PC-9 (cell line): Measurements from ENCODE around the gene TRAFD1. TPM values are rescaled to one million over a fixed set of nuclear protein-coding genes. Genes with fewer than 3 reads are reported as not detected.

Experiments
- BruUV-seq: library from RNA; stranded (reverse); fragments of 400-500 nt; replicated peaks from 2 replicates; lab custom pipeline; 2021; lab: Mats Ljungman, UMichigan
- CTCF ChIA-PET: fragments of 300-600 bp; sonication (Branson Sonifier 250); formaldehyde crosslinking; loops from one replicate; lab custom pipeline; 2022; ENCODE audit warnings: antibody characterized with exemption; lab: Charles Lee
- POLR2A ChIA-PET: fragments of 300-600 bp; sonication (Branson Sonifier 250); formaldehyde crosslinking; loops from one replicate; lab custom pipeline; 2022; ENCODE audit warnings: antibody characterized with exemption; ENCODE audit not compliant: unreplicated experiment; lab: Charles Lee
- DNase-seq, 2 experiments: peaks; one replicate each; pipeline versions ENCODE4 v3.0.0 to v3.0.0-alpha.2; 2015 to 2022; ENCODE audit warnings: mixed read lengths in 1 of 2
- H2AFZ ChIP-seq: fragments of 200-600 bp; sonication (generic); 2 replicates; pipeline ENCODE4 v1.8.1; 2017; ENCODE audit warnings: antibody characterized with exemption
- H3F3A ChIP-seq: fragments of 200-600 bp; sonication (generic); 2 replicates; pipeline ENCODE4 v1.8.1; 2017; ENCODE audit warnings: antibody characterized with exemption, mild to moderate bottlenecking, low read depth; ENCODE audit not compliant: insufficient read depth
- H3K27ac ChIP-seq: fragments of 200-600 bp; sonication (generic); 2 replicates; pipeline ENCODE4 v1.6.1; 2016; ENCODE audit warnings: mixed run types
- H3K27me3 ChIP-seq: fragments of 200-600 bp; sonication (generic); 2 replicates; pipeline ENCODE4 v1.6.1; 2016; ENCODE audit warnings: low read depth, mixed run types; ENCODE audit not compliant: insufficient read depth
- H3K36me3 ChIP-seq: fragments of 200-600 bp; sonication (generic); 2 replicates; pipeline ENCODE4 v1.6.1; 2016; ENCODE audit warnings: low read depth, mixed run types
- H3K4me1 ChIP-seq: fragments of 200-600 bp; sonication (generic); replicated peaks from 2 replicates; pipeline ENCODE4 v1.6.1; 2016; ENCODE audit warnings: mixed run types; ENCODE audit not compliant: insufficient read depth
- H3K4me2 ChIP-seq: fragments of 200-600 bp; sonication (generic); 2 replicates; pipeline ENCODE4 v1.6.1; 2017; ENCODE audit warnings: mixed run types
- H3K4me3 ChIP-seq: fragments of 200-600 bp; sonication (generic); 2 replicates; pipeline ENCODE4 v1.6.1; 2016; ENCODE audit warnings: mixed run types
- H3K79me2 ChIP-seq: fragments of 200-600 bp; sonication (generic); 2 replicates; pipeline ENCODE4 v1.6.1; 2017; ENCODE audit warnings: low read depth, mixed run types
- H3K9me2 ChIP-seq: fragments of 200-600 bp; sonication (generic); 2 replicates; pipeline ENCODE4 v1.8.1; 2017; ENCODE audit warnings: mild to moderate bottlenecking; ENCODE audit not compliant: insufficient read depth
- H3K9me3 ChIP-seq: fragments of 200-600 bp; sonication (generic); 2 replicates; pipeline ENCODE4 v1.8.1; 2016; ENCODE audit warnings: low read depth; ENCODE audit not compliant: insufficient read depth
- H4K20me1 ChIP-seq: fragments of 200-600 bp; sonication (generic); 2 replicates; pipeline ENCODE4 v1.8.1; 2017; ENCODE audit not compliant: insufficient read depth
- CTCF ChIP-seq: fragments of 200-600 bp; sonication (generic); conservative IDR thresholded peaks from 2 replicates; pipeline ENCODE4 v1.6.1; 2017; ENCODE audit warnings: mixed run types, antibody characterized with exemption, mild to moderate bottlenecking, moderate library complexity
- EZH2 ChIP-seq: fragments of 200-600 bp; sonication (generic); IDR thresholded peaks from 2 replicates; pipeline ENCODE4 v1.8.0; 2017; ENCODE audit warnings: antibody characterized with exemption, low read depth
- intact Hi-C: fragments of 100-400 bp; cut with micrococcal nuclease; formaldehyde crosslinking; loops from one replicate; pipeline ENCODE4 v1.10.0; 2022; ENCODE audit not compliant: unreplicated experiment
- total RNA-seq: library from RNA; stranded (reverse); gene quantifications from 2 replicates; pipeline ENCODE4 v1.2.3, GENCODE V29; 2021

TRAFD1 gene
- total RNA-seq, 1 experiment from 2014 or later, result 38.7 TPM

GRCh38 chr12:112191840-112192321 is 66.5 kb downstream of the TRAFD1 start:
- TF ChIP-seq EZH2 (no peak), CTCF (no peak)
- no peak overlapping the region for H2AFZ ChIP-seq
- BruUV-seq, result no TSS peak
- no peak overlapping the region for H3K4me2 ChIP-seq
- no peaks in the 10 kb centered on the region for H3K27me3 ChIP-seq
- H3K79me2 ChIP-seq, result no peaks in the 10 kb centered on the region
- H3K9me2 ChIP-seq, result no peaks in the 10 kb centered on the region
- no peaks in the 10 kb centered on the region for H3K9me3 ChIP-seq
- H3K4me1 ChIP-seq, result no peaks in the 10 kb centered on the region
- no peak overlapping the region for H3K27ac ChIP-seq
- POLR2A ChIA-PET, result no interaction called here
- H3K4me3 ChIP-seq, result no peak overlapping the region
- intact Hi-C loops, result no loop called here
- no peaks in the 10 kb centered on the region for H3K36me3 ChIP-seq
- H3F3A ChIP-seq, result no peaks in the 10 kb centered on the region
- no peak for DNase-seq
- CTCF ChIA-PET, result no interaction called here
- no peaks in the 10 kb centered on the region for H4K20me1 ChIP-seq

DNA sequence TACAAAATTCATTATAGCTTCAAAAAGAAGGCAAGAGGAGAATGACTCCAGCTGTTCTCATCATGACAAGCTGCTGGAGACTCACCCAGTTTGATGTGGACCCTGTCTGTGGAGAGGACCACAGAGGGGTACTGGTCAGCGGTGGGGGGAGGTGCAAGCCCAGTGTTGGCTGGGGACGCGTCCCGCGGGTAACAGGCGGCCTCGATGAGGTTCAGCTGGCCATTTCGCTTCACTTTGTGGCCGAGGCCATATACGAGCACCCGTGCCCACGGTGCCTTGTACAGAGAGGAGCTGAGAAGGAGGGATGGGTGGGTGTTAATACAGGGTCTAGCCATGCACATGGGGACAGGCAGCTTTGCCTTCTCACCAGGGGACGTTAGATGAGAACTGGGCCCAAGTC is 67.1 kb downstream of the TRAFD1 start:
- H3K9me2 ChIP-seq, result no peaks in the 10 kb centered on the region
- H3K4me3 ChIP-seq, result no peak overlapping the region
- BruUV-seq, result no TSS peak
- intact Hi-C loops, result no loop called here
- no peaks in the 10 kb centered on the region for H3K79me2 ChIP-seq
- no peaks in the 10 kb centered on the region for H3K27me3 ChIP-seq
- no peak overlapping the region for H3K4me2 ChIP-seq
- TF ChIP-seq EZH2 (no peak), CTCF (no peak)
- CTCF ChIA-PET, result no interaction called here
- POLR2A ChIA-PET, result no interaction called here
- no peak for DNase-seq
- no peaks in the 10 kb centered on the region for H3F3A ChIP-seq
- no peak overlapping the region for H3K27ac ChIP-seq
- H3K4me1 ChIP-seq, result no peaks in the 10 kb centered on the region
- H3K36me3 ChIP-seq, result no peaks in the 10 kb centered on the region
- H3K9me3 ChIP-seq, result no peaks in the 10 kb centered on the region
- H2AFZ ChIP-seq, result no peak overlapping the region
- no peaks in the 10 kb centered on the region for H4K20me1 ChIP-seq

- intact Hi-C loops, result no loop called here
- ChIA-PET POLR2A (no interaction called here), CTCF (interaction anchor here (0.8 kb wide), 1 partner anchor 153 kb away, joined by 3 read pairs; no protein-coding TSS in a partner anchor)
- H3K9me2 ChIP-seq, result no peaks in the 10 kb centered on the region
- H3F3A ChIP-seq, result no peaks in the 10 kb centered on the region
- TF ChIP-seq CTCF (no peak), EZH2 (no peak)
- no peaks in the 10 kb centered on the region for H4K20me1 ChIP-seq
- H3K4me2 ChIP-seq, result no peak overlapping the region
- H2AFZ ChIP-seq, result no peak overlapping the region
- no peaks in the 10 kb centered on the region for H3K4me1 ChIP-seq
- H3K4me3 ChIP-seq, result no peak overlapping the region
- DNase-seq, result no peak
- no TSS peak for BruUV-seq
- no peak overlapping the region for H3K27ac ChIP-seq
- no peaks in the 10 kb centered on the region for H3K79me2 ChIP-seq
- no peaks in the 10 kb centered on the region for H3K9me3 ChIP-seq
- no peaks in the 10 kb centered on the region for H3K36me3 ChIP-seq
- H3K27me3 ChIP-seq, result no peaks in the 10 kb centered on the region
Observed at GRCh38 chr12:112194601-112195247, 69.4 kb downstream of the TRAFD1 start.
